ENCODE results near the gene TTC22. TPM values are rescaled to one million over a fixed set of nuclear protein-coding genes. Genes with fewer than 3 reads are reported as not detected.

Gene TTC22
- total RNA-seq, 1 experiment from 2014 or later: 0.10 TPM

GRCh38 chr1:54814571-54814970 lies 13.4 kb upstream of the TTC22 start:
- intact Hi-C loops (cut with micrococcal nuclease; ENCODE audit: unreplicated experiment) (loop anchor here (5.0 kb wide), 1 partner anchor 317 kb away; no protein-coding TSS in a partner anchor), in situ Hi-C loops (cut with HindIII; ENCODE audit: low pct_unique_long_range_greater_than_20kb, low sequenced_read_pairs) (no loop called here)
- no peak for ATAC-seq
- DNase-seq (ENCODE audit: low read depth, low spot score): no peak
- H3K9me3 ChIP-seq (ENCODE audit: control insufficient read depth, insufficient read depth, low read depth, low read length): no peaks in the 10 kb centered on the region
- no peaks in the 10 kb centered on the region for H3K36me3 ChIP-seq (ENCODE audit: control insufficient read depth, insufficient read depth, low read length)
- H3K4me3 ChIP-seq (ENCODE audit: low read depth in 2 of 2, low read length in 2 of 2): no peak overlapping the region
- ChIA-PET POLR2A (no interaction called here), CTCF (no interaction called here)
- no peak for TF ChIP-seq REST (IDR thresholded peaks at IDR 0.05; ENCODE audit: insufficient read depth in 1 of 2, low read depth in 2 of 2, low read length in 1 of 2)
- TF ChIP-seq POLR2AphosphoS5 (IDR thresholded peaks at IDR 0.05; ENCODE audit: low read depth, low read length): no peak
- no peak for TF ChIP-seq TCF7L2 (IDR thresholded peaks at IDR 0.05; ENCODE audit: low read depth, low read length)
- TF ChIP-seq CTCF (IDR thresholded peaks at IDR 0.05): no peak
- TF ChIP-seq SIN3A (IDR thresholded peaks at IDR 0.05; ENCODE audit: borderline replicate concordance, insufficient read depth, low read depth, low read length): no peak
- BruUV-seq (replicated peaks): no TSS peak
- no peaks in the 10 kb centered on the region for H3K4me1 ChIP-seq (ENCODE audit: control insufficient read depth, insufficient read depth, low read length)
- no peaks in the 10 kb centered on the region; the same call in 1 of the 2 replicates for H3K27me3 ChIP-seq (ENCODE audit: control insufficient read depth, insufficient read depth, low read length)
- H3K27ac ChIP-seq (ENCODE audit: low read length): no peak overlapping the region

GRCh38 chr1:54814126-54814498 lies 13.0 kb upstream of the TTC22 start:
- Histone ChIP-seq H3K27ac (ENCODE audit: low read length) (no peak overlapping the region), H3K9me3 (ENCODE audit: control insufficient read depth, insufficient read depth, low read depth, low read length) (no peaks in the 10 kb centered on the region), H3K4me1 (ENCODE audit: control insufficient read depth, insufficient read depth, low read length) (no peaks in the 10 kb centered on the region), H3K4me3 (ENCODE audit: low read depth in 2 of 2, low read length in 2 of 2) (no peak overlapping the region), H3K27me3 (ENCODE audit: control insufficient read depth, insufficient read depth, low read length) (no peaks in the 10 kb centered on the region; the same call in 1 of the 2 replicates), H3K36me3 (ENCODE audit: control insufficient read depth, insufficient read depth, low read length) (no peaks in the 10 kb centered on the region)
- in situ Hi-C loops (cut with HindIII; ENCODE audit: low pct_unique_long_range_greater_than_20kb, low sequenced_read_pairs): no loop called here
- ChIA-PET POLR2A (no interaction called here), CTCF (no interaction called here)
- ATAC-seq: no peak
- intact Hi-C loops (cut with micrococcal nuclease; ENCODE audit: unreplicated experiment): loop anchor here (5.0 kb wide), 1 partner anchor 317 kb away; no protein-coding TSS in a partner anchor
- no peak for DNase-seq (ENCODE audit: low read depth, low spot score)
- no TSS peak for BruUV-seq (replicated peaks)
- TF ChIP-seq TCF7L2 (IDR thresholded peaks at IDR 0.05; ENCODE audit: low read depth, low read length): no peak
- TF ChIP-seq POLR2AphosphoS5 (IDR thresholded peaks at IDR 0.05; ENCODE audit: low read depth, low read length): no peak
- TF ChIP-seq SIN3A (IDR thresholded peaks at IDR 0.05; ENCODE audit: borderline replicate concordance, insufficient read depth, low read depth, low read length): no peak
- TF ChIP-seq CTCF (IDR thresholded peaks at IDR 0.05): no peak
- TF ChIP-seq REST (IDR thresholded peaks at IDR 0.05; ENCODE audit: insufficient read depth in 1 of 2, low read depth in 2 of 2, low read length in 1 of 2): no peak

All from Panc1 (cell line).